Breast epithelium (tissue), 4 donors: Measurements from ENCODE around the gene GNG7. TPM values are rescaled to one million over a fixed set of nuclear protein-coding genes. Genes with fewer than 3 reads are reported as not detected.
"Not testable (repeated sequence)": the region's sequence is repeated elsewhere in the genome, so short reads cannot be mapped to it uniquely, and the experiment has no call there.

Experiments
- DNase-seq, 2 donors: peaks; one replicate each; pipeline ENCODE4 v3.0.0-alpha.2; 2019; ENCODE audit warnings: low spot score in 2 of 2
- H3K27ac ChIP-seq, 2 donors: fragments of 200-600 bp; sonication (generic) in 1 of 2; one replicate each; pipeline ENCODE4 v1.5.1; 2016 to 2019; ENCODE audit warnings: mild to moderate bottlenecking in 1 of 2
- H3K27me3 ChIP-seq, 2 donors: fragments of 200-600 bp; sonication (generic) in 1 of 2; one replicate each; pipeline versions ENCODE4 v1.5.1 to v1.6.0; 2017 to 2019; ENCODE audit warnings: control low read depth in 1 of 2, mild to moderate bottlenecking in 1 of 2
- H3K36me3 ChIP-seq: fragments of 200-600 bp; one replicate; pipeline ENCODE4 v1.5.1; 2019
- H3K4me1 ChIP-seq, 2 donors: fragments of 200-600 bp; sonication (generic); one replicate each; pipeline ENCODE4 v1.5.1; 2016 to 2019; ENCODE audit warnings: control low read depth in 1 of 2
- H3K4me3 ChIP-seq, 3 donors: fragments of 200-600 bp; sonication (generic); 1 replicate in 2 of 3; 2 replicates in 1 of 3; pipeline ENCODE4 v1.5.1; 2016 to 2019; ENCODE audit warnings: mild to moderate bottlenecking in 3 of 3, moderate library complexity in 2 of 3
- H3K9me3 ChIP-seq, 2 donors: fragments of 200-600 bp; sonication (generic) in 1 of 2; one replicate each; pipeline ENCODE4 v1.5.1; 2016 to 2019; ENCODE audit warnings: control low read depth in 1 of 2
- POLR2A ChIP-seq: fragments of 450-650 bp; IDR thresholded peaks from one replicate; pipeline ENCODE4 v1.6.1; 2016; ENCODE audit warnings: antibody characterized with exemption, mild to moderate bottlenecking, moderate library complexity
- POLR2AphosphoS5 ChIP-seq, 3 donors: sonication (generic); formaldehyde crosslinking; IDR thresholded peaks; one replicate each; pipeline ENCODE4 v1.6.1; 2017; ENCODE audit warnings: antibody characterized with exemption in 3 of 3
- intact Hi-C: fragments of 100-400 bp; cut with DNase I; formaldehyde crosslinking; loops from one replicate; pipeline ENCODE4 v1.15.1; 2023; ENCODE audit warnings: low total_unique reads
- total RNA-seq, 3 donors: library from RNA; depleted of rRNA; stranded (reverse); fragments of >200 nt; gene quantifications; one replicate each; pipeline ENCODE4 v1.1.0, GENCODE V29; 2016
- TF ChIP-seq, protein P1 (sequence below), 3 donors: fragments of 450-650 bp; IDR thresholded peaks; one replicate each; pipeline ENCODE4 v1.5.1; 2016 to 2017; ENCODE audit warnings: antibody characterized with exemption in 3 of 3, mild to moderate bottlenecking in 3 of 3, moderate library complexity in 3 of 3

Gene GNG7
- total RNA-seq, 3 donors from 2014 or later = 1.6 to 7.8 (median 4.3) TPM

DNA sequence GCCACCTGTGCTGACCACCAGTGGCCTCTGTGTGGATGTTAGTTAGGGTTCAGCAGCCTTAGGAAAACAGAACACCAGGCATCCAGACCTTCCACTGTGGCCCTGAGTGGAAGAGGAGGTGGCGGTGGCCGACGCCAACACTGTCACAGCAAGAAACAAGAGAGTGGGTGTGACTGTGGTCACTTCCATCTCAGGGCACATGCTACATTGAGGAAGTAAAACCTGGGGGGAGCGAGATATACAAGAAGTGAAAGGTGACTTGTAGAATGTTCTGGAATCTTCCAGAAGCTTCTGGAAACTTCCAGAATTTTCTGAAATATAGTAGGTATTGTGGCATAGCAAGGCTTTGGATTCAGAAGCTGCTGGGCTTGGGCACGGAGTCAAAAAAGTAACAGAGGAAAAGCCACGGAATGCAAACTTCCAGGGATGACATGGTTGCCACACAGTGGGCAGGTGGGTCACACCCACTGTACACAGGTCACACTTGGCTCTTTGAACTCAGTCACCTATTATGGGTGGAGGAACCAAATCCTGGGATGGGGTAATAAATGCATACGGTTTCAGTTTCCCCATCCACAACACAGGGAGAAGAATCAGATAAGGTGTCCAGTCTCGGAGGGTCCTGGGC, 24.3 kb downstream of the GNG7 start:
- peak overlapping the region in 1 of 2 donors; percentile 37 for H3K27ac ChIP-seq
- intact Hi-C loops = no loop called here
- TF ChIP-seq, protein P1, sequence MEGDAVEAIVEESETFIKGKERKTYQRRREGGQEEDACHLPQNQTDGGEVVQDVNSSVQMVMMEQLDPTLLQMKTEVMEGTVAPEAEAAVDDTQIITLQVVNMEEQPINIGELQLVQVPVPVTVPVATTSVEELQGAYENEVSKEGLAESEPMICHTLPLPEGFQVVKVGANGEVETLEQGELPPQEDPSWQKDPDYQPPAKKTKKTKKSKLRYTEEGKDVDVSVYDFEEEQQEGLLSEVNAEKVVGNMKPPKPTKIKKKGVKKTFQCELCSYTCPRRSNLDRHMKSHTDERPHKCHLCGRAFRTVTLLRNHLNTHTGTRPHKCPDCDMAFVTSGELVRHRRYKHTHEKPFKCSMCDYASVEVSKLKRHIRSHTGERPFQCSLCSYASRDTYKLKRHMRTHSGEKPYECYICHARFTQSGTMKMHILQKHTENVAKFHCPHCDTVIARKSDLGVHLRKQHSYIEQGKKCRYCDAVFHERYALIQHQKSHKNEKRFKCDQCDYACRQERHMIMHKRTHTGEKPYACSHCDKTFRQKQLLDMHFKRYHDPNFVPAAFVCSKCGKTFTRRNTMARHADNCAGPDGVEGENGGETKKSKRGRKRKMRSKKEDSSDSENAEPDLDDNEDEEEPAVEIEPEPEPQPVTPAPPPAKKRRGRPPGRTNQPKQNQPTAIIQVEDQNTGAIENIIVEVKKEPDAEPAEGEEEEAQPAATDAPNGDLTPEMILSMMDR (IDR thresholded peaks at IDR 0.05) = no peak
- TF ChIP-seq POLR2A (no peak), POLR2AphosphoS5 (IDR thresholded peaks at IDR 0.05) (no peak)

DNA sequence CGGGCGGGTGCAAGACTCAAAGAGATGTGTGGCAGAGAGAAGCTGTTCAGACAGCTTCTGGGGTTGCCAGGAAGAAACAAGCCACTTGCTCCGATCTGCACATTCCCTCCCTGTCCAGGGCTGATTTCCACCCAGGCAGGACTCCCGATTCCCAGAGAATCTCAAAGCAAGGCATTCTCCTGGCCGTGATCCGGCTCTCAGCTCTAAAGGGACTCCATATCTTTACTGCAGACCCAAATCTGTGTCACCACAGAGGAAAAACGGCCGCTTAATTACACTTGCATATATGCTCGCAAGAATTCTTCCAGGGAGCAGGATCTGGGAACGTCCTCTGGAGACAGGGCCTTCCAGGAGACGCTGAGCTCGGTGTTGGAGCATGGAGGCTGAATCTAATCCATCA, 25.7 kb downstream of the GNG7 start:
- no peak for DNase-seq
- no peak overlapping the region for H3K4me3 ChIP-seq
- no peaks in the 10 kb centered on the region for H3K9me3 ChIP-seq
- no peaks in the 10 kb centered on the region for H3K4me1 ChIP-seq
- no peaks in the 10 kb centered on the region for H3K36me3 ChIP-seq
- no peak overlapping the region for H3K27ac ChIP-seq
- TF ChIP-seq, protein P1 (IDR thresholded peaks at IDR 0.05) = no peak
- TF ChIP-seq POLR2A (no peak), POLR2AphosphoS5 (IDR thresholded peaks at IDR 0.05) (no peak)
- H3K27me3 ChIP-seq = no peaks in the 10 kb centered on the region
- intact Hi-C loops = no loop called here

More for the DNA sequence above, 24.3 kb downstream of the GNG7 start:
- Histone ChIP-seq H3K27me3 (no peaks in the 10 kb centered on the region), H3K9me3 (no peaks in the 10 kb centered on the region), H3K4me1 (no peaks in the 10 kb centered on the region), H3K36me3 (no peaks in the 10 kb centered on the region), H3K4me3 (no peak overlapping the region)
- DNase-seq = no peak

DNA sequence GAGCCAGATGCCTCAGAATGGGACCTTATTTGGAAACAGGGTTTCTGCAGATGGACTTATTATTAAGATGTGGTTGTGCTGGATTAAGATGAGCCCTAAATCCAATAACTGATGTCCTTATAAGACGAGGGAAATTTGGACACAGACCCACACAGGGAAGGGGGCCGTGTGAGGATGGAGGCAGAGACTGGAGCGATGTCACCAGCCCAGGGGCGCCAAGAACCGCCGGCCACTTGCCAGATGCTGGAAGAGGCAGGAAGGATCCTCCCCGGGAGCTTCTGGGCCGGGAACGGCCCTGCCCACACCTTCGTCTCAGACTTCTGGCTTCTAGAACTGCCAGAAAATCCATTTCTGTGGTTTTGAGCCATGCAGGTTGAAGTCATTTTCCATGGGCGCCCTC, 26.6 kb downstream of the GNG7 start:
- Histone ChIP-seq H3K9me3 (no peaks in the 10 kb centered on the region), H3K4me3 (peak overlapping the region in 1 of 3 donors; percentile 33), H3K27me3 (no peaks in the 10 kb centered on the region), H3K27ac (peak overlapping the region; percentile 55 to 60), H3K36me3 (no peaks in the 10 kb centered on the region), H3K4me1 (no peaks in the 10 kb centered on the region)
- intact Hi-C loops = no loop called here
- DNase-seq = peak in 1 of 2 donors; percentile 80
- TF ChIP-seq POLR2AphosphoS5 (IDR thresholded peaks at IDR 0.05) (no peak), POLR2A (no peak)
- TF ChIP-seq, protein P1 (IDR thresholded peaks at IDR 0.05) = no peak

DNA sequence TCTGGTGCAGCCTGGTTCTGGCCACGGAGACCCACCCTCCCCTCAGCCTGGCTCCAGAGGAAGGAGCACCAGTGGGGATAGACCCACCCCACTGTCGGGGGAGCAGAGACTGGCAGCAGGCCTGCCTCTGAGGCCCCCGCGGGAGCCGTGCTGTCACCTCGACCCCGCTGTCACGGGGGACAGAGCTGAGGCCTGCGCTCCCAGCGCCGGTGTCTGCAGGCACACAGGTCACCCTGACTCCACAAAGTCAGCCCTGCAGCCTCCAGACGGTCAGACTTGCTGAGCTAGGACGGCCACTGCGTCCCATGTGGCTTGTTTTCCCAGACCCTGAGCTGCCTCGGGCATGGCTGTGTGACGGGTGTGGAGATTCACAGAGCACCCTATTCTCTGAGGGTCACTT, 32.3 kb downstream of the GNG7 start:
- no peak overlapping the region for H3K4me3 ChIP-seq
- no peaks in the 10 kb centered on the region for H3K27me3 ChIP-seq
- H3K36me3 ChIP-seq = no peaks in the 10 kb centered on the region
- no peak for TF ChIP-seq POLR2AphosphoS5 (IDR thresholded peaks at IDR 0.05)
- TF ChIP-seq, protein P1 (IDR thresholded peaks at IDR 0.05) = no peak
- no peak for TF ChIP-seq POLR2A
- DNase-seq = no peak
- no peaks in the 10 kb centered on the region for H3K9me3 ChIP-seq
- intact Hi-C loops = no loop called here
- H3K4me1 ChIP-seq = no peaks in the 10 kb centered on the region
- no peak overlapping the region for H3K27ac ChIP-seq

DNA sequence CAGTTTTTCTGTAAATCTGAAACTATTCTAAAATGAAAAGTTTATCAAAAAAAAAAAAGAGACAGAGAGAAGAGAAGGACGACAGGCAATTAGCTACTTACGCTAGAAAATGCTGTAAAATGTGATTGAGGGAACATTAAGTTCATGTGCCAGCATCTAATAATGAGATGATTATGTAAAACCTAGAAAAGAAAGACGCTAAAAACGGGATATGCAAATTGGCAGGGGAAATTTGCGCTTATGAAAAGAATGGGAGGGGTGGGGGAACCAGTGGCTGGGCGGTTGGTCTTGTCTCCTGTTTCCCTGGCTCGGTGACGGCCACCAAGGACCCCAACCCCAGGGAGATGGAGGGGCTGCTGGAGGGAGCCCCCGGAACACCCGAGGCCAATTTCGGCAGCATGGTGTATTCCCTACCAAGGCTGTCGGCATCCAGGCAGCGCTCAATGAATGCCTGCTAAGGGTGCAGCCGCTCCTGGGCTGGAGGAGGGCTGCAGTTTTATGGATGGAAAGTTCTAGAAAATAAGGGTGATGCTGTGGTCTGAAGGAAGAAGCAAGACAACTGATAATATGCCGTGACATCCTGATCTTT, 34.2 kb downstream of the GNG7 start:
- intact Hi-C loops = no loop called here
- H3K4me3 ChIP-seq = no peak overlapping the region
- no peaks in the 10 kb centered on the region for H3K9me3 ChIP-seq
- no peaks in the 10 kb centered on the region for H3K4me1 ChIP-seq
- TF ChIP-seq POLR2A = no peak
- no peak for TF ChIP-seq POLR2AphosphoS5 (IDR thresholded peaks at IDR 0.05)
- TF ChIP-seq, protein P1 (IDR thresholded peaks at IDR 0.05) = no peak
- no peaks in the 10 kb centered on the region for H3K36me3 ChIP-seq
- no peaks in the 10 kb centered on the region for H3K27me3 ChIP-seq
- DNase-seq = no peak
- H3K27ac ChIP-seq = no peak overlapping the region

DNA sequence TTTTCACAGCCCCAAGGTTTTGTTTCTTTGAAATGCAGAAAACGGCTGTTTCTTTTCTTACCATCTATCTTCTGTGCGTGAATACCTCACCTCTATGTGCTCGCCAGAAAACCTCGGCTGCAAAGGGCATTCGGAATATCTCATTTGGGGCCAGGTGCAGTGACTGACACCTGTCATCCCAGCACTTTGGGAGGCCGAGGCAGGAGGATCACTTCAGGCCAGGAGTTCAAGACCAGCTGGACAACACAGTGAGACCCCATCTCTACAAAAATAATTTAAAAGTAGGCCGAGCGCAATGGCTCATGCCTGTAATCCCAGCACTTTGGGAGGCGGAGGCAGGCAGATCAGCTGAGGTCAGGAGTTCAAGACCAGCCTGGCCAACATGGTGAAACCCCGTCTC, 35.1 kb downstream of the GNG7 start:
- DNase-seq, H3K27me3 ChIP-seq, H3K9me3 ChIP-seq, intact Hi-C loops, H3K27ac ChIP-seq, H3K4me1 ChIP-seq, H3K4me3 ChIP-seq, H3K36me3 ChIP-seq: not testable (repeated sequence)
